ENCODE results near the gene PSMA7.

DNA sequence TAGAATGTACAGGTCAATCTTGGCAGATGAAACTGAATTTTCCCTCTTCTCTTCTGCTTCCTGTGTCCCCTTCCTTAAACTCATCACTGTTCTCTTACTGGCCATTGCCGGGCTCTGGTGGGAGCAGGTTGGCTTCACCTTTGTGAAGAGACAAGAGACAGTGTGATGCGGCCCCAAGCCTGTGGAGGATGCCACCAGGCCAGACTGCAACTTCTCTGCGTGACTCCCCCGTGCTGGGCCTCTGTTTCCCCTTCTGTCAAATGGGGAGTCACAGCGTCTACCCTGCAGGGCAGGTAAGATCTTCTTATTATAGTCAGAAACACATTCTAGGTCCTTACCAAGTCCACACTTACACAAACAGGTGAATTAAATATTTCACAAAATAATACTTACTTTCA, 22.8 kb downstream of the PSMA7 start:
- TF ChIP-seq, protein P1, sequence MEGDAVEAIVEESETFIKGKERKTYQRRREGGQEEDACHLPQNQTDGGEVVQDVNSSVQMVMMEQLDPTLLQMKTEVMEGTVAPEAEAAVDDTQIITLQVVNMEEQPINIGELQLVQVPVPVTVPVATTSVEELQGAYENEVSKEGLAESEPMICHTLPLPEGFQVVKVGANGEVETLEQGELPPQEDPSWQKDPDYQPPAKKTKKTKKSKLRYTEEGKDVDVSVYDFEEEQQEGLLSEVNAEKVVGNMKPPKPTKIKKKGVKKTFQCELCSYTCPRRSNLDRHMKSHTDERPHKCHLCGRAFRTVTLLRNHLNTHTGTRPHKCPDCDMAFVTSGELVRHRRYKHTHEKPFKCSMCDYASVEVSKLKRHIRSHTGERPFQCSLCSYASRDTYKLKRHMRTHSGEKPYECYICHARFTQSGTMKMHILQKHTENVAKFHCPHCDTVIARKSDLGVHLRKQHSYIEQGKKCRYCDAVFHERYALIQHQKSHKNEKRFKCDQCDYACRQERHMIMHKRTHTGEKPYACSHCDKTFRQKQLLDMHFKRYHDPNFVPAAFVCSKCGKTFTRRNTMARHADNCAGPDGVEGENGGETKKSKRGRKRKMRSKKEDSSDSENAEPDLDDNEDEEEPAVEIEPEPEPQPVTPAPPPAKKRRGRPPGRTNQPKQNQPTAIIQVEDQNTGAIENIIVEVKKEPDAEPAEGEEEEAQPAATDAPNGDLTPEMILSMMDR (IDR thresholded peaks at IDR 0.05): no peak
- no peak for TF ChIP-seq POLR2A (IDR thresholded peaks at IDR 0.05)

Measured in thyroid gland (tissue), 4 donors.